Subcutaneous abdominal adipose tissue (tissue), 5 donors: ENCODE measurements around the gene LOXL4.

ENCODE experiments used
- H3K27ac ChIP-seq: one replicate; pipeline ENCODE4 v1.7.0; 2013; ENCODE audit warnings: low read depth, mild to moderate bottlenecking, inconsistent platforms, low read length, moderate library complexity
- H3K27me3 ChIP-seq, 5 donors: one replicate each; pipeline ENCODE4 v1.7.0; 2013; ENCODE audit warnings: low read length in 5 of 5, inconsistent platforms in 1 of 5; ENCODE audit not compliant: control insufficient read depth in 5 of 5, insufficient read depth in 4 of 5
- H3K36me3 ChIP-seq, 5 donors: one replicate each; pipeline ENCODE4 v1.7.0; 2013; ENCODE audit warnings: low read length in 5 of 5; ENCODE audit not compliant: control insufficient read depth in 5 of 5, insufficient read depth in 5 of 5
- H3K4me1 ChIP-seq, 5 donors: one replicate each; pipeline ENCODE4 v1.7.0; 2013; ENCODE audit warnings: low read length in 5 of 5, mild to moderate bottlenecking in 3 of 5, moderate library complexity in 1 of 5; ENCODE audit not compliant: control insufficient read depth in 5 of 5, insufficient read depth in 5 of 5
- H3K4me3 ChIP-seq, 5 donors: one replicate each; pipeline ENCODE4 v1.7.0; 2013; ENCODE audit warnings: low read length in 5 of 5, low read depth in 1 of 5
- H3K9ac ChIP-seq, 5 donors: one replicate each; pipeline ENCODE4 v1.7.0; 2013; ENCODE audit warnings: low read length in 5 of 5, mild to moderate bottlenecking in 4 of 5, moderate library complexity in 3 of 5
- H3K9me3 ChIP-seq, 5 donors: one replicate each; pipeline ENCODE4 v1.7.0; 2013; ENCODE audit warnings: low read length in 5 of 5; ENCODE audit not compliant: control insufficient read depth in 5 of 5
- donor health status: healthy.
- donor health status: healthy.
- donor health status: healthy.
- donor health status: healthy.
- donor health status: healthy.

LOXL4 gene

GRCh38 chr10:98274562-98274961, 6.6 kb upstream of the LOXL4 start:
- Histone ChIP-seq H3K9ac (no peak overlapping the region), H3K4me1 (peaks cover 0 to 9% (median 6%) of the 10 kb centered on the region in 5 donors), H3K4me3 (no peak overlapping the region), H3K27ac (no peak overlapping the region), H3K27me3 (peaks cover 0 to 8% (median 4%) of the 10 kb centered on the region in 5 donors), H3K9me3 (no peaks in the 10 kb centered on the region), H3K36me3 (no peaks in the 10 kb centered on the region)

- H3K27me3 ChIP-seq: peaks cover 0 to 8% (median 4%) of the 10 kb centered on the region in 5 donors
- H3K36me3 ChIP-seq: no peaks in the 10 kb centered on the region
- H3K9me3 ChIP-seq: no peaks in the 10 kb centered on the region
- H3K27ac ChIP-seq: no peak overlapping the region
- H3K4me1 ChIP-seq: peaks cover 0 to 21% (median 18%) of the 10 kb centered on the region in 5 donors
- no peak overlapping the region for H3K4me3 ChIP-seq
- H3K9ac ChIP-seq: no peak overlapping the region
Observed at GRCh38 chr10:98273057-98273850, 5.3 kb upstream of the LOXL4 start.

GRCh38 chr10:98272656-98273055, 4.7 kb upstream of the LOXL4 start:
- Histone ChIP-seq H3K27me3 (peaks cover 0 to 8% (median 4%) of the 10 kb centered on the region in 5 donors), H3K9me3 (no peaks in the 10 kb centered on the region), H3K4me3 (no peak overlapping the region), H3K9ac (no peak overlapping the region), H3K27ac (no peak overlapping the region), H3K4me1 (peaks cover 0 to 25% (median 21%) of the 10 kb centered on the region in 5 donors), H3K36me3 (no peaks in the 10 kb centered on the region)

- Histone ChIP-seq H3K4me3 (no peak overlapping the region), H3K27me3 (peaks cover 0 to 8% (median 4%) of the 10 kb centered on the region in 5 donors), H3K36me3 (no peaks in the 10 kb centered on the region), H3K4me1 (peaks cover 0 to 29% (median 25%) of the 10 kb centered on the region in 5 donors), H3K9me3 (no peaks in the 10 kb centered on the region), H3K27ac (no peak overlapping the region), H3K9ac (no peak overlapping the region)
Observed at GRCh38 chr10:98272245-98272644, 4.3 kb upstream of the LOXL4 start.

GRCh38 chr10:98270786-98271185, 2.8 kb upstream of the LOXL4 start:
- Histone ChIP-seq H3K27ac (no peak overlapping the region), H3K9ac (no peak overlapping the region), H3K27me3 (peaks cover 0 to 8% (median 4%) of the 10 kb centered on the region in 5 donors), H3K4me3 (no peak overlapping the region), H3K9me3 (no peaks in the 10 kb centered on the region), H3K4me1 (peaks cover 0 to 38% (median 27%) of the 10 kb centered on the region in 5 donors), H3K36me3 (no peaks in the 10 kb centered on the region)

- Histone ChIP-seq H3K9ac (no peak overlapping the region), H3K36me3 (no peaks in the 10 kb centered on the region), H3K4me3 (no peak overlapping the region), H3K27ac (peak overlapping the region; percentile 10), H3K4me1 (peaks cover 0 to 38% (median 27%) of the 10 kb centered on the region in 5 donors), H3K9me3 (no peaks in the 10 kb centered on the region), H3K27me3 (peaks cover 0 to 8% (median 4%) of the 10 kb centered on the region in 5 donors)
Observed at GRCh38 chr10:98270073-98270740, 2.2 kb upstream of the LOXL4 start.

GRCh38 chr10:98269435-98269912, 1.5 kb upstream of the LOXL4 start:
- Histone ChIP-seq H3K27me3 (peaks cover 0 to 8% (median 4%) of the 10 kb centered on the region in 5 donors), H3K4me3 (peak overlapping the region in 3 of 5 donors; percentile 2 to 68 (median 59)), H3K27ac (peak overlapping the region; percentile 62), H3K36me3 (no peaks in the 10 kb centered on the region), H3K9ac (peak overlapping the region in 1 of 5 donors; percentile 26), H3K9me3 (no peaks in the 10 kb centered on the region), H3K4me1 (peaks cover 0 to 38% (median 27%) of the 10 kb centered on the region in 5 donors)

- Histone ChIP-seq H3K9ac (peak overlapping the region in 4 of 5 donors; percentile 38 to 61 (median 40)), H3K36me3 (no peaks in the 10 kb centered on the region), H3K4me1 (peaks cover 0 to 38% (median 27%) of the 10 kb centered on the region in 5 donors), H3K27ac (peak overlapping the region; percentile 62), H3K27me3 (peaks cover 0 to 7% (median 4%) of the 10 kb centered on the region in 5 donors), H3K4me3 (peak overlapping the region; percentile 58 to 68 (median 59)), H3K9me3 (no peaks in the 10 kb centered on the region)
Observed at GRCh38 chr10:98268694-98269431, 869 bp upstream of the LOXL4 start.

- Histone ChIP-seq H3K9me3 (no peaks in the 10 kb centered on the region), H3K27ac (peak overlapping the region; percentile 70), H3K9ac (peak overlapping the region; percentile 48 to 75 (median 60)), H3K36me3 (no peaks in the 10 kb centered on the region), H3K4me1 (peaks cover 0 to 38% (median 27%) of the 10 kb centered on the region in 5 donors), H3K4me3 (peak overlapping the region; percentile 55 to 74 (median 66)), H3K27me3 (peaks cover 0 to 4% (median 2%) of the 10 kb centered on the region in 5 donors)
Observed at GRCh38 chr10:98267069-98267893, 713 bp downstream of the LOXL4 start.
